ENCODE results near the gene OSBPL7.
"Not testable (repeated sequence)": the region's sequence is repeated elsewhere in the genome, so short reads cannot be mapped to it uniquely, and the experiment has no call there.

The OSBPL7 gene

DNA sequence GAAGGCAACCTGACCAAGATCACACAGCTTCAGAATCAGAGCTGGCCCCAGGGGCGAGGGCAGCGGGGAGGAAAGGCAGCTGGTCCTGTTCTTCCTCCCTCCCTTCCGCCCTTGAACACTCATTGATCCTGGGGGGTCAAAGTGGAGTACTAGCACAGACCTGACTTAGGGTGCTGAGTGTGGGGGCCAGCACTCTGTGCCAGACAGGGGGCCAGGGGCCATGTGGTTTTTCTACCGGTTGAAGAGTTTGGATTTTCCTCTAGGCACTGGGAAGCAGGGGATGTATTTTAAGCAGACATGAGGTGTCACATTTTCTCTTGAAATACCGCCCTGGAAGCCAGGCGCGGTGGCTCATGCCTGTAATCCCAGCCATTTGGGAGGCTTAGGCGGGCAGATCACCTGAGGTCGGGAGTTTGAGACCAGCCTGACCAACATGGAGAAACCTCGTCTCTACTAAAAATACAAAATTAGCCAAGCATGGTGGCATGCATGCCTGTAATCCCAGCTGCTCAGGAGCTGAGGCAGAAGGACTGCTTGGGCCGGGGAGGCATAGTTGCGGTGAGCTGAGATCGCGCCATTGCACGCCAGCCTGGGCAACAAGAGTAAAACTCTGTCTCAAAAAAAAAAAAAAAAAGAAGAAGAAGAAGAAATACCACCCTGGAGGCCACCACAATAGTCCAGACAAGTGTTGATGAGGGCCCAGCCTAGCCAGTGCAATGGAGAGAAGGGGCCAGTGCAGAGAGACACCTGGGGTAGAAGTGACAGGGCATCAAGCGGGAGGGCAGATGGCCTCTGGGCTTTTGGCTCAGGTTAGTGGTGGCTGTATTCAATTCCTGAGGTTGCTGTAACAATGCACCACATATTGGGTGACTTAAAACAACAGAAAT, 15.3 kb downstream of the OSBPL7 start:
- no peak for DNase-seq (ENCODE audit: low spot score)

DNA sequence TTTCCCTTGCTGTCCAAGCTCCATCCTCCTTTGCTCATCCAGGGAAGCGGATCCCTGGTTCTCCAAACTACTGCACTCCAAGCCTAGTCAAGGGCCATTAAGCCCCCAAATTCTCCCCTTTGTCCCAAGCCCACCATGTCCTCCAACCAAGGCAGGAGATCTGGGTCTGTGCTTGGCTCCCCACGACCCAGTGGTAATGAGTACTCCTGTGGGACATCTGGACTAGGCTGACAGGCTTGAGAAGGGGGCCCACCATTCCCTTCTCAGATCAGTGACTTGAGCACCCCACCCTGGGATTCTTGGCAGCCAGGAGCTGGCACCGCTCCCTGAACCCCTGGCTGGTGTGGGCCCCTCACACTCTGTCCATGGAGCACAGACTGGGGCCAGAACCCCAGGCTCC, 17.1 kb downstream of the OSBPL7 start:
- no peak for DNase-seq (ENCODE audit: low spot score)

DNA sequence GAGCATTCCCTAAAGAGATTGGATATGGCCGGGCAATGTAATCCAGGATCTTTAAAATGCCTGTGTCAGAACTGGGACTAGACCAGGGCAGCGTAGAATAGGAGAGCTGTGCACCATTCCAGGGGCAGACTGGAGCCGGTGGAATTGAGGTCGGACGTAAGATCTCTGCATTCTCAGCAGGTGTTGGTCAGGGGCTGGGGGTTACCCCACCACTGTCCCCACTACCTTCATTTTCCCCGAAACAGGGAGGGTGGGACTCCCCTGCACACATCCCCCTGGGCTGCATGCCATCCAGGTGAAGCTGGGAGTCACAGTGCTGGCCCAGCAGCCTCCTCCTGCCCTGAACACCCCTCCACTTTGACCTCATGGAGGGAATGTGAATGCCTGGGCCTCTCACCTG, 17.8 kb downstream of the OSBPL7 start:
- DNase-seq (ENCODE audit: low spot score), result no peak

DNA sequence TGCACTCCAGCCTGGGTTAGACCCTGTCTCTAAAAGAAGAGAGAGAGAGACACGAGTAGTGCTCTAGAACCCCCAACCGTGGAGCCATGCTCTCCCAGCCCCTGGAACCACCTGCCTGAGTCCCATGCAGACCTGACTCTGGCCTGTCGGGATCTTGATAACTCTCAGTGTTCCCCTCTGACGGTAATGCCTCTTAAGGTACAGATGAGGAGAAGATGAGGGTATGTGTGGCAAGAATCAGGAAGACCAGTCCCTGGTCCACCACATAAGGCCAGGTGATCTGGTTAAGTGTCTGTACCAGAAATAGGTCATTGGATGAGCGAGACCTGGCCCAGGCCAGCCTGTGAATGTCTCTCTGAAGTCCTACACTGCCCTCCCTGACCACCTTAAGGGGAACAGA, 18.4 kb downstream of the OSBPL7 start:
- DNase-seq (ENCODE audit: low spot score), result no peak

DNA sequence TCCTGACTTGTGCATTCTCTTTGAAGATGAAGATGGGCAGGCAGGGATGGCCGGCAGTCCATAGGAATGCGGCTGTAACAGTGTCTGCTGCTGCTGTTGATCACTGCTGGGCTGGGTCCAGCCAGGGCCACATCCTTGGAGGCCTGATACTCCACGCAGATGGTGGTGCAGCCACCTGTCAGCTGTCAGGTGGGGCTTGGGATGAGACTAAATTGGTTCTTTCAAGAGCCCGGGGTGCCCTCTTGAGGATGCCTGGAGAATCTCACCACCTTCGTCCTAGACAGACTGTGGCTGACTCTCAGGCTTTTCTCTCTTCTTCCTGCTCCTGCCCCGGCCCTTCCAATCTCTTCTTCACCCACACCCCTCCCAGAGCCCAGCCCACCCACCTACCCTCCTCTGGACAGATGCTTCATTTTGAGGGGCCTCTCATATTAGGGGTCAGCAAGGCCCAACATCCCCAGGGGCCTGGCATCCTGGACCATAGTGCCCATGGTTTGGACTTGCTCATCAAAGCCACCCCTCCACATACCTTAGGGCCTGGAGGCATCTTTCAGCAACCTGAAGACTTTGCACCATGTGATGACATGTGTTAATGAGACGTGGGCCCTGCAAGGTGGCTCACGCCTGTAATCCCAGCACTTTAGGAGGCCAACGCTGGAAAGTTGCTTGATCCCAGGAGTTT, 19.1 kb downstream of the OSBPL7 start:
- DNase-seq (ENCODE audit: low spot score), result peak; percentile 63

DNA sequence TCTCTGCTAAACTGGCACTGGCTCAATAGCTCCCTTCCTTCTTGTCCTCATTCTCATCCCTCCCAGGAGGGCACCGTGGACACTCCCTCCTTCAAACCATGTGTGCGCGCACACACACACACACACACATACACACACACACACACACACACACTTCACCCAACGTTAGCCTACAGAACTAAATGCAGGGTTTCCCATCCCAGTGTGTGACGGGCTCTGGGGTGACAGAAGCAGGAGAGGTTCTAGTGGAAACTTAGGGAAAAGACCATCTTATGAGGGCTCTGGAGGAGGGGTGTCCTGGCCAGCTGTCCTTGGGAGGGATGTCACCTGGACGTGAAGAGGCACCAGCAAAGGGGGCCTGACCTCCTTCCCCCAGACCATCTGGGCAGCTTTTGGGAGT, 19.7 kb downstream of the OSBPL7 start:
- DNase-seq (ENCODE audit: low spot score), result no peak

DNA sequence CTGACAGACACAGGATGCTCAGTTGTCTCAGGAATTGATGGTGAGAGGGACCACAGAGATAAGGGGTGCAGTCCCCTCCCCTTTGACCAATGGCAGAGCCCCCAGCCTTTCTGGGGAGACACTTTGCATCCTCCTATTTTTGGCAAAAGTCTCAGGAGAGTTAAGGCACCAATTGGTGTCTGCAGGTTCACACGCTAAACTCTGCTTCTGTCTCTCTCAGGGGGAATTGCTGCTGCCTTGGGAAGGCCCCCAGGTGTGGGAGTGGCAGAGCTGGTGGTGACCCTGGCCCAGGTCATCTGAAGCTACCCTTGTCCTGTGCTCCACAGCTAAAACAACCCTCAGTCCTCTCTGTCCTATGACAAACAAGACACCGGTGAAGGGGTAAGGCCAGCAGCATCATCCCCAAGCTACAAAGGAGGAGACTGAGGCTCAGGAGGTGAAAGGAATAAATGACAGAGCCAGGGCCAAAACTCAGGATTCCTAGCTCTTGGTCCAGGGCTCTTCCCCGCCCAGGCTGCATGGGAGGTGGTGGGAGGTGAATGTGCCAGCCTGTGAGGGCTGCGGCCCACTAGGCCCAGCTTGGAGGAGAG, 20.3 kb downstream of the OSBPL7 start:
- no peak for DNase-seq (ENCODE audit: low spot score)

DNA sequence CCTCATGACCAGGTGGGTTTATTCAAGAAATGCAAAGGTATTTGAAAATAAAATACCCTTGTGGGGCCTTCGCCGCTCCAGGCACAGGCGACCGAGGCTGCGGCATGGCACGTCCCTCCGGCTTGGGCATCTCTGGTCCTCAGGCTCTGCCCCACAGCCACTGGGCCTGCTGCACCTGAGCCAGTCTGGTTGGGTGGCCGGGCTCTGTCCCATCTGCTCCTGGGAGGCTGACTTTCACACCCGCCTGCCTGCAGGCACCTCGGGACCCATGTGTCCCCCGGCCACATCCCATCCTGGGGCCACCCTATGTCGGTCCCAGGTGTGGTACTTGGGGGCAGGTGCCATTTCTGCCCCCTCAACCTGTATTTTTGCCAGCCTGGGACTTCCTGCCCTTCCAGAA, 20.9 kb downstream of the OSBPL7 start:
- DNase-seq (ENCODE audit: low spot score), result no peak

DNA sequence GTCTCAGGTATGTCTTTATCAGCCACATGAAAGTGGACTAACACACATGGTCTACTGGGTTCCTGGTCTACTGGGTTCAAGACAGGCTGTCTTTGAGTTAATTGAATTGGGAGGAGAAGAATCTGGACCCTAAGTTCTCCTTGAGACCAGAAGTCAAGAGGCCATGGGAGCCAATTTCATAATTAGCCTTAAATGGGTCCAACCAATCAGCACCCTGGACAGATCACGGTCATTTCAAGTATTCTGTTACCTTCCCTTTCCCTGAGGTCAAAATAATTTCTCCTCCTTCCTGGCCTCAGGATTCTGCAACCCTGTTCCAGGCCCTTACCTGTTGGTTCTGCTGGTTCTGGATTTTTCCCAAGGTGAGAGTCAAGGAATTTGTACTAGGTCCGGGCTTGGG, 23.8 kb downstream of the OSBPL7 start:
- no peak for DNase-seq (ENCODE audit: low spot score)

DNA sequence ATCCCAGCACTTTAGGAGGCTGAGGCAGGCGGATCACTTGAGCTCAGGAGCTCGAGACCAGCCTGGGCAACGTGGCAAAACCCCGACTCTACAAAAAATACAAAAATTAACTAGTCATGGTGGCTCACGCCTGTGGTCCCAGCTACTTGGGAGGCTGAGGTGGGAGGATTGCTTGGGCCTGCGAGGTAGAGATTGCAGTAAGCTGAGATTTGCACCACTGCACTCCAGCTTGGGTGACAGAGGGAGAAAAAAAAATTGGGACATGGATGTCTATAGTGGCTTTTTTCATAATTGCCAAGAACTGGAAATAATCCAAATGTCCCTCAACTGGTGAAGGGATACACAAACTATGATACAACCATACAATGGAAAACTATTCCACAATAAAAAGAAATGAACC, 28.6 kb downstream of the OSBPL7 start:
- DNase-seq (ENCODE audit: low spot score), result no peak

DNA sequence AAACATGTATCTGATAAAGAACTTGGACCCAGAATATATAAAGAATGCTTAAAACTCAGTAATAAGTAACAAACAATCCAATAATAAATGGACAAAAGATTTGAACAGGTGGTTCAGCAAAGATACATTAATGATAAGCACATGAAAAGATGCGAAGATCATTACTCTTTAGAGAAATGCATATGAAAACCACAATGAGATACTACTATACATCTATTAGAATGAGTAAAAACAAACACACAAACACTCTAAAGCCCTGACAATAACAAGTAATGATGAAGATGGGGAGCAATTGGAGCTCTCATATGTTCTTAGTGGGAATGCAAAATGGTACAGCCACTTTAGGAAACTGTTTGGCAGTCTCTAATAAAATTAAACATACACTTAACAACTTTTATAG, 29.1 kb downstream of the OSBPL7 start:
- DNase-seq (ENCODE audit: low spot score), result no peak

DNA sequence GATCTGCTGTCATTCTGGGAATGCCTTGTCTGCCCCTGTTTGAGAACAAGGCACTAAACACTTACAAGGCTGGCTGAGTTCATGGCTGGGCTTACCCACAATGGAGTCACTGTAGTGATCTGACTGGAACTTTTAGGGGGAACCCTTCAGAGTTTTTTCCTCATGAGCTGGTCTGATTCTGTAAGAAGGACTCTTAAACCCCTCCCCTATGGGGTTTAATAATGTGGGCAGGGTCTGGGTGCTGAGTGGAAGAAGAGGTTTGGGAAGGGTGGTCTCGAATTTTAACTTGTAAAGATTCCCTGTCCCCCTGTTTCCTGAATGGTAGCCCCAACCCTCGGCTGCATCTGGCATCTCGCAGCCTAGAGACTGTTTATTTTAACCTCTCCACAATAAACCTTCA, 30.6 kb downstream of the OSBPL7 start:
- DNase-seq (ENCODE audit: low spot score), result no peak

DNA sequence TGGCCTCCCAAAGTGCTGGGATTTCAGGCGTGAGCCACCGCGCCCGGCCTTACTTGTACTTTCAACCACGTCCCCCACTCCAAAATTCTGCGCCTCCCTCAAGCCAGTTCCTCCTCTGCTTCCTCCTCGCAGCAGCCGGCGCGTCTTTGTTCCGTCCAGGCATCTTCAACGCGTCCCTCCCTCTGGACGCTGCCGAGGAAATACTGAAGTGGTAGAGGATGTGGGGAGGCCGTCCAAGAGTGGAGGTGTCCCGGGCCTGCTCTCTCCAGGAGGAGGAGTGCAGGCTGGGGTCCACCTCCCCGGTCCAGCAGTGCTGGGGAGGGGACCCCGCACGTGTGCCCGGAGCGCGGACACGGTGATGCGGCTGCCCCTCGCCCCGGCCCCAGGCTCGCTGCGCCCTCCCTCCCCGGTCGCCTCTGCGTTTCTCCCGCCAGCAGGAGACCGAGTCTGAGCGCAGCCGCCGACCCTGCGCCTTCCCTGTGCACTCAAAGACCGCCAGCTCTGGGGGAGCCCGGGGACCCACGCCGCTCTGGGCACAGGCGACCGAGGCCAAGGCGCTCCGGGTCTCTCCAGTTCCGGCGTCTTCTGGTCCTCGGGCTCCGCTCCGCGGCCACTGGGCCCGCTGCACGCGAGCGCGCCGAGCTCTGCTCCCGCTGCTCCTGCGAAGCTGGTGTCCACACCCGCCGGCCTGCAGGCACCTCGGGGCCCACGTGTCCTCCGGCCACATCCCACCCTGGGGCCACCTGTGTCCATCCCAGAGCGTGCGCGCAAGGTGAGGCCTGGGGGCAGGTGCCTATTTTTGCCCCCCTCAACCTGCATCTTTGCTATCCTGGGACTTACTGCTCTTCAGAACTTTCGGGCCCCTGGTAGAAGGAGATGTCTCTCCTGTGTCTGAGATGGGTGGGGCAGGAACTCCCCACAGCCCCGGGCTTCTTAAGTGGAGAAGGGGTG, 31.7 kb downstream of the OSBPL7 start:
- no peak for DNase-seq (ENCODE audit: low spot score)

DNA sequence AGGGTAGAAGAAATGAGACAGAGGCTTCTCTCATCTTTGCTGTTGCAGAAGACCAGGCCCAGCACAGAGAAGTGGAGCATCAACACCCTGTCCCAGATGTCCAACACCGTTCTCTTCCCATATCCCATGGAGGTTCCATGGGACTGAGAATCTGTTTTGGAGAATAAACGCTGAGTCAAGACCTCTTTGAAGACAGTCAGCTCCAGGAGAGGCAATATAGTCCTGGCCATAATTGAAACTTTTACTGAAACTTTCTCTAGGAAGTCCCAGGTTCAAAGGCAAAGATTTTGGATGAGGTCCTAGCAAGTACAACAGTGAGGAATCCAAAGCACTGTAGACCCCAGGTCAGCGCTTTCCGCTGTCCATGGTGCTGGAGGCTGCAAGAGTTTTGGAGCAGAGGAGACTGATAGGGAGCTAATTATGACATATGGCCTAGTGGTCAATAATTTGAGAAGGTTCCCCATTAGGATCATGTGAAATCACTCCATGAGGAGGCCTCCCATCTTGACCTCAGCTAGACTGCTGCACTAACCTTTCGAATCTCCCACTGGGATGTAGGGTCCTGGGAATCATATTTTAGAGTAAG, 36.0 kb downstream of the OSBPL7 start:
- DNase-seq (ENCODE audit: low spot score), result no peak

DNA sequence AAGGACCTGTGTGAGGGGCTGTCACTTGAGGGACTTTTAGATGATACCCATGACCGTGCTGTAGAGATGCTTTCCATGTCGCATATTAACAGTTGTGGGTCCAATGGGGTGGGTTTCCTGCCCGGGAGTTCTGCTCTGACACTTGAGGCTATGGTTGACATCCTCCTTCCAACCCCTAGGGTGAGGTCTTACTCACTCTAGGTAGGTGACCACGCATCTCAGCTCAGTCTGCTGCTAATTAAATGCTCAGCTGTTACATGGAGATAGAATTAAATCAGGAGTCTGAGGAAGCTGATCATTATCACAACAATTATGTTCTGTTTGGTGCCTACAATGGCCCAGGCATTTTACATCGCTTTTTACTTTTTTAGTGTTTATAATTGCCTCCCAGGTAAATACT, 40.2 kb downstream of the OSBPL7 start:
- no peak for DNase-seq (ENCODE audit: low spot score)

DNA sequence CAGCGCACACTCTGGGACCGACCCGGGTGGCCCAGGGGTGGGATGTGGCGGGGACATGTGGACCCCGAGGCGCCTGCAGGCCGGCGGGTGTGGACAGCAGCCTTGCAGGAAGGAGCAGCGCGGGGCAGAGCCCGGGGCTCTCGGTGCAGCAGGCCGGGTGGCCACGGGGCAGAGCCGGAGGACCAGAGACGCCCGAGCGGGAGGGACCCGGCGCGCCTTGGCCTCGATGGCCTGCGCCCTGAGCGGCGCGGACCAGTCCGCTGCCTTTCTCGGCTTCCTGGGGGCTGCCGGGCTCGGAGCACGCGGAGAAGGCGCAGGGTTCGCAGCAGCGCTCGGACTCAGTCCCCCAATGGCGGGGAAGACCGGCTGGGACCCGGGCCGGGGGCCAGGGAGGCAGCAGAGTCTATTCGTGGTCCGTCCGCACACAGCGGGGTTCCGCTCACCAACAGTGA, 43.4 kb downstream of the OSBPL7 start:
- no peak for DNase-seq (ENCODE audit: low spot score)

DNA sequence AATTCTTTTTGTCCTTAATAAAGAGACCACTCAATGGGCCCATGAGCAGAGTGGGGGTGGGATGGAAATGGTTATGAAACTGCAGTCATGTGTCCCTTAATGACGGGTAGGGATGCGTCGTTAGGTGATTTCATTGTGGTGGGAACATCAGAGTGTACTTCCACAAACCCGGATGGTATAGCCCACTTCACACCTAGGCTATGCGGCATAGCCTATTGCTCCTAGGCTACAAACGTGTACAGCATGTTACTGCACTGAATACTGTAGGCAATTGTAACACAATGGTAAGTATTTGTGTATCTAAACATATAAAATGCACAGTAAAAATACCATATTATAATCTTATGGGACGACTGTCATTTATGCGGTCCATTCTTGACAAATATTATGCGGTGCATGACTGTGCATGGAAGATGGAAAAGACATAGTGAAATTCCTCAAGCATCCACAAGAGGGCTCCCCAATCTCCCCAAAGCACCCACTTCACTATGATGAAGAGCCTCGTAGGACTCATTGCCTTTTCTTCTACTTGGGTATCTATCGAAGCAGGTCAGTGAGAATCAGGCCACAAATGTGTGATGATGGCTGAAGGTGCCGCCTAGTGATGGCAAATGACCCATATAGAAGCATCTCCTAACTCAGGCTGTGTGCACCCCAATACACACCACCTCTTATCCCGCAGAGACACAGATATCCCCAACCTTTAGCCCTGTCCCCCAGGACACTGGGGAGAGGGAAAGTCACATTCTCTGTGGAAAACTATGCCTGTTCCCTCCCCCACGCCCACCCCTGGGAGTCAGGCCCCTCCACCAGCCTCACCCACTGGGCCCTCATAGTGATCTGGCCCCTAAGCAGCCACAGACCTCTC, 45.0 kb downstream of the OSBPL7 start:
- peak; percentile 65 for DNase-seq (ENCODE audit: low spot score)

DNA sequence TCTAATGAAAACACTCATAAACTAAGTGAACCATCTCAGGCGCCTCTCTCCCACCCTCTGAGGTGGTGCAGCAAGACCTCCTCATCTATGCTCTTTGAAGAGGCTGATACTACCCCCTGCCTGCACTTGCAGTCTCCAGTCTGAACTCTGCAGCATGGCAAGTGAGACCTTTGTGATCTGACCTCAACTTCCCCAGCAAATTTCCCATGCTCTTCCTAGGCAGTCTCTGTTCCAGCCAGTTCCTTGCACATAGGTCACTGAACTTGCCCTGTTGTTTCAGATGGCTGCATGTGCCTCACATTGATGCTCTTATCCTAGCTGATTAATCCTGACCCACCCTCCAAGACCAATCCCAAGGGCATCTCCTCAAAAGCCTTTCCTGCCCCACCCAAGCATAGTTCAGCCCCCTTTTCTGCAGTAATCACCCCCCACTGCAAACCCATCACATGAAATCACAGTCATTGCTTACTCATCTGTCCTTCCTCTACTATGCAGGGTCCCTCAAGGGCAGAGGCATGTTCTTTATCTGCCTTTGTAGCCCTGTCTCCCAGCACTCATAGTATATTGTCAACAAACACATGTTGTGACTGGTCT, 46.5 kb downstream of the OSBPL7 start:
- DNase-seq (ENCODE audit: low spot score), result no peak

DNA sequence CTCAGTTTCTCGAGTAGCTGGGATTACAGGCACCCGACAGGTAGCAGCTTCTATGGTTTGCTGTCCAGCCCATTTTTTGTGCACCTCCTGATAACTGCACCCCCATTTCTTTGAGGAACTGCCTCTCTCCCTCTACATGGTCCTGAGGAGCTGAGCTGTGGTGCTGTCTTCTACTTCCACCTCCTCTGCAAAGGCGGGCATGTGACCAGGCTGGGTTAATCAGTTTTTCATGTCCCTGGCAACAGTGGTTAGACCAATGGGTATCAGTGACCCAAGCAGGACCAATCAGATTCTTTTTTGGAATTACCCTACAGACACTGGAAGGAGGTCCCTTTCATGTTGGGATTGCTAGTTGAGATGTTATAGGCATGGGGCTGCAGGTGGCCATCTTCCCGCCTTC, 47.3 kb downstream of the OSBPL7 start:
- no peak for DNase-seq (ENCODE audit: low spot score)

DNA sequence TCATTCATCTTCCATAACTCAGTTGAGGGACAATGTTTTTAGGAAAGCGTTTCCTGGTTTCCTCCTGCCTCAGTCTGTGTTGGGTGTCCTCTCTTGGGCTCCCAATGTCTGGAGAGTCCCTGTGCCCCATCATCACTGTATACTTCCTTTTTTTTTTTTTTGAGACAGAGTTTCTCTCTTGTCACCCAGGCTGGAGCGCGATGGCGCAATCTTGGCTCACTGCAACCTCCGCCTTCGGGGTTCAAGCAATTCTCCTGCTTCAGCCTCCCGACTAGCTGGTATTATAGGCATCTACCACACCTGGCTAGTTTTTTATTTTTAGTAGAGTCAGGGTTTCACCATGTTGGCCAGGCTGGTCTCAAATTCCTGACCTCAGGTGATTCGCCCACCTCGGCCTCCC, 47.9 kb downstream of the OSBPL7 start:
- not testable (repeated sequence) for DNase-seq (ENCODE audit: low spot score)

Measured in hematopoietic multipotent progenitor cell treated with erythropoietin and hydrocortisone succinate and interleukin-3 and kit ligand, for 17 days (in vitro differentiated cells).